A673 (cell line): Measurements from ENCODE around the gene ZDHHC20. TPM values are rescaled to one million over a fixed set of nuclear protein-coding genes. Genes with fewer than 3 reads are reported as not detected.

ENCODE experiments used
- BruUV-seq: library from RNA; stranded (reverse); fragments of 400-500 nt; replicated peaks from 2 replicates; lab custom pipeline; 2021; lab: Mats Ljungman, UMichigan
- CTCF ChIA-PET: fragments of 300-600 bp; sonication (Branson Sonifier 250); formaldehyde crosslinking; loops from one replicate; lab custom pipeline; 2022; ENCODE audit warnings: antibody characterized with exemption; lab: Charles Lee
- POLR2A ChIA-PET: fragments of 300-600 bp; sonication (Branson Sonifier 250); formaldehyde crosslinking; loops from one replicate; lab custom pipeline; 2022; ENCODE audit warnings: antibody characterized with exemption; ENCODE audit not compliant: low non-redundant PET; lab: Charles Lee
- DNase-seq: peaks from one replicate; pipeline ENCODE4 v3.0.0-alpha.2; 2015; ENCODE audit warnings: low spot score
- H3K27ac ChIP-seq: fragments of 200-600 bp; sonication (generic); 2 replicates; pipeline ENCODE4 v1.5.1; 2016; ENCODE audit warnings: mixed run types, low read depth, mild to moderate bottlenecking, mixed read lengths, antibody characterized with exemption, low read length; ENCODE audit not compliant: poor library complexity, severe bottlenecking
- H3K27me3 ChIP-seq: fragments of 200-600 bp; sonication (generic); replicated peaks from 2 replicates; pipeline ENCODE4 v1.6.1; 2017; ENCODE audit warnings: mixed run types, low read depth, mild to moderate bottlenecking, mixed read lengths, antibody characterized with exemption, low read length; ENCODE audit not compliant: insufficient read depth, poor library complexity
- H3K36me3 ChIP-seq: fragments of 200-600 bp; sonication (generic); 2 replicates; pipeline ENCODE4 v1.6.1; 2016; ENCODE audit warnings: mixed run types, mild to moderate bottlenecking, mixed read lengths, antibody characterized with exemption, low read length; ENCODE audit not compliant: insufficient read depth, poor library complexity, severe bottlenecking
- H3K4me1 ChIP-seq: fragments of 200-600 bp; sonication (generic); 2 replicates; pipeline ENCODE4 v1.6.1; 2017; ENCODE audit warnings: mixed run types, mild to moderate bottlenecking, mixed read lengths, antibody characterized with exemption, low read length; ENCODE audit not compliant: insufficient read depth, poor library complexity, severe bottlenecking
- H3K4me3 ChIP-seq: fragments of 200-600 bp; sonication (generic); 2 replicates; pipeline ENCODE4 v1.5.1; 2016; ENCODE audit warnings: low read depth, mixed run types, mild to moderate bottlenecking, mixed read lengths, low read length; ENCODE audit not compliant: poor library complexity, severe bottlenecking
- H3K9me3 ChIP-seq: fragments of 200-600 bp; sonication (generic); 2 replicates; pipeline ENCODE4 v1.6.1; 2016; ENCODE audit warnings: mixed run types, low read depth, mild to moderate bottlenecking, mixed read lengths, antibody characterized with exemption, low read length; ENCODE audit not compliant: poor library complexity, severe bottlenecking
- CTCF ChIP-seq: fragments of 300-800, 200-600 bp; sonication (generic); conservative IDR thresholded peaks from 2 replicates; pipeline ENCODE4 v1.5.1; 2017; ENCODE audit warnings: low read depth, mild to moderate bottlenecking, antibody characterized with exemption, low read length, moderate library complexity, mixed read lengths
- EZH2 ChIP-seq: fragments of 200-600 bp; sonication (generic); IDR thresholded peaks from 2 replicates; pipeline ENCODE4 v1.6.1; 2017; ENCODE audit warnings: borderline replicate concordance, low read depth, mild to moderate bottlenecking, mixed read lengths, antibody characterized with exemption, low read length; ENCODE audit not compliant: poor library complexity, severe bottlenecking
- intact Hi-C: fragments of 100-400 bp; cut with micrococcal nuclease; formaldehyde crosslinking; loops from one replicate; pipeline ENCODE4 v1.10.0; 2022; ENCODE audit not compliant: unreplicated experiment
- total RNA-seq: library from RNA; stranded (reverse); gene quantifications from 2 replicates; pipeline ENCODE4 v1.2.3, GENCODE V29; 2021

Gene ZDHHC20
- total RNA-seq, 1 experiment from 2014 or later = 98.9 TPM

- Histone ChIP-seq H3K36me3 (no peaks in the 10 kb centered on the region), H3K27me3 (no peaks in the 10 kb centered on the region), H3K27ac (no peak overlapping the region), H3K9me3 (no peaks in the 10 kb centered on the region), H3K4me3 (no peak overlapping the region), H3K4me1 (no peaks in the 10 kb centered on the region)
- POLR2A ChIA-PET = no interaction called here
- DNase-seq = no peak
- CTCF ChIA-PET = no interaction called here
- intact Hi-C loops = no loop called here
- BruUV-seq = no TSS peak
- TF ChIP-seq EZH2 (no peak), CTCF (no peak)
Observed at GRCh38 chr13:21361123-21361522, 98.0 kb downstream of the ZDHHC20 start.

GRCh38 chr13:21360463-21360862, 98.6 kb downstream of the ZDHHC20 start:
- Histone ChIP-seq H3K4me1 (no peaks in the 10 kb centered on the region), H3K36me3 (no peaks in the 10 kb centered on the region), H3K4me3 (no peak overlapping the region), H3K27me3 (no peaks in the 10 kb centered on the region), H3K27ac (no peak overlapping the region), H3K9me3 (no peaks in the 10 kb centered on the region)
- intact Hi-C loops = no loop called here
- POLR2A ChIA-PET = no interaction called here
- no TSS peak for BruUV-seq
- DNase-seq = no peak
- TF ChIP-seq CTCF (no peak), EZH2 (no peak)
- CTCF ChIA-PET = no interaction called here

- BruUV-seq = no TSS peak
- H3K4me3 ChIP-seq = no peak overlapping the region
- intact Hi-C loops = no loop called here
- ChIA-PET CTCF (no interaction called here), POLR2A (no interaction called here)
- no peak for DNase-seq
- H3K9me3 ChIP-seq = no peaks in the 10 kb centered on the region
- H3K27ac ChIP-seq = no peak overlapping the region
- no peaks in the 10 kb centered on the region for H3K4me1 ChIP-seq
- no peaks in the 10 kb centered on the region for H3K36me3 ChIP-seq
- TF ChIP-seq EZH2 = no peak
- no peak for TF ChIP-seq CTCF
- no peaks in the 10 kb centered on the region for H3K27me3 ChIP-seq
Observed at GRCh38 chr13:21359855-21360254, 99.2 kb downstream of the ZDHHC20 start.
